Uterus (tissue), 4 donors: ENCODE results near the gene EPS15. TPM values are rescaled to one million over a fixed set of nuclear protein-coding genes. Genes with fewer than 3 reads are reported as not detected.

Experiments used
- DNase-seq, 2 donors: peaks; one replicate each; pipeline ENCODE4 v3.0.0-alpha.2; 2019 to 2020
- H3K27ac ChIP-seq, 2 donors: fragments of 200-600 bp; sonication (generic); 1 replicate in 1 of 2; 2 replicates in 1 of 2; pipeline ENCODE4 v1.5.1; 2016 to 2018
- H3K27me3 ChIP-seq, 2 donors: fragments of 200-600 bp; sonication (generic); one replicate each; pipeline ENCODE4 v1.5.1; 2018 to 2019; ENCODE audit warnings: control low read depth in 1 of 2
- H3K36me3 ChIP-seq, 2 donors: fragments of 200-600 bp; sonication (generic); one replicate each; pipeline ENCODE4 v1.5.1; 2019; ENCODE audit warnings: control low read depth in 1 of 2
- H3K4me1 ChIP-seq, 2 donors: fragments of 200-600 bp; sonication (generic); one replicate each; pipeline ENCODE4 v1.5.1; 2018 to 2019; ENCODE audit warnings: control low read depth in 1 of 2
- H3K4me3 ChIP-seq, 2 donors: fragments of 200-600 bp; sonication (generic); 1 replicate in 1 of 2; 2 replicates in 1 of 2; pipeline ENCODE4 v1.5.1; 2018 to 2019; ENCODE audit warnings: mild to moderate bottlenecking in 1 of 2
- H3K9me3 ChIP-seq, 2 donors: fragments of 200-600 bp; sonication (generic); one replicate each; pipeline ENCODE4 v1.5.1; 2019; ENCODE audit warnings: control low read depth in 1 of 2
- CTCF ChIP-seq, 4 experiments: fragments of 200-600 bp in 2 of 4; fragments of 450-650 bp in 2 of 4; sonication (generic) in 2 of 4; IDR thresholded peaks; one replicate each; pipeline ENCODE4 v1.5.1; 2016 to 2019; ENCODE audit warnings: antibody characterized with exemption in 4 of 4, mild to moderate bottlenecking in 2 of 4, moderate library complexity in 1 of 4
- POLR2A ChIP-seq, 2 donors: fragments of 450-650 bp; IDR thresholded peaks; one replicate each; pipeline ENCODE4 v1.6.1; 2016; ENCODE audit warnings: antibody characterized with exemption in 2 of 2, mild to moderate bottlenecking in 1 of 2, moderate library complexity in 1 of 2
- intact Hi-C: fragments of 100-400 bp; cut with DNase I; formaldehyde crosslinking; loops from one replicate; pipeline ENCODE4 v1.15.1; 2023; ENCODE audit warnings: low total_unique reads
- total RNA-seq, 4 donors: library from RNA; depleted of rRNA in 3 of 4; stranded (reverse); fragments of >200 nt in 3 of 4; gene quantifications; one replicate each; pipeline versions ENCODE4 v1.1.0 to v1.2.4, GENCODE V29; 2014 to 2023
- donor health status: DM: yes; HTN: yes; CAD: no.

EPS15 gene
- total RNA-seq, 4 donors from 2014 or later, result 30.7 to 133 (median 81.1) TPM

DNA sequence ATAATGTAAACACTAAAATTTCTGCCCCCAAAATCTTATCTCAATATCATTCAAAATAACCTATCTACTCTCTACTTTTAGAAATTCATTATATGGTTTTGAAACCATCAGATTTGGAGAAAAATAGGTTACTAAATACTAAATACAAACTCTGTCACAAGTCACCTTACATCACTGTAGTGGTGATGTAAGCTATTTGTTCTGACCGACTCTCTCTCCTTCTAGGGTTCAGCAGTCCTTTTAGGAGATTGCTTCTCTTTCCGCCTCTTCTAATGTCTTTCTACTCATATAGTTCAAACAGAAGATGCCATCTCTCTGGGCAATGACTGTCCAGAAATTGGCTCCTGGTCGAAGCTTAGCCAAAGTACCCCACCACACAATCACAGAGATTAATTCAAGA is 93.1 kb downstream of the EPS15 start:
- TF ChIP-seq POLR2A (IDR thresholded peaks at IDR 0.05) (no peak), CTCF (IDR thresholded peaks at IDR 0.05) (no peak)
- no peaks in the 10 kb centered on the region for H3K9me3 ChIP-seq
- H3K36me3 ChIP-seq, result no peaks in the 10 kb centered on the region
- DNase-seq, result no peak
- no peak overlapping the region for H3K4me3 ChIP-seq
- no peaks in the 10 kb centered on the region for H3K27me3 ChIP-seq
- intact Hi-C loops, result no loop called here
- no peaks in the 10 kb centered on the region for H3K4me1 ChIP-seq
- H3K27ac ChIP-seq, result no peak overlapping the region

DNA sequence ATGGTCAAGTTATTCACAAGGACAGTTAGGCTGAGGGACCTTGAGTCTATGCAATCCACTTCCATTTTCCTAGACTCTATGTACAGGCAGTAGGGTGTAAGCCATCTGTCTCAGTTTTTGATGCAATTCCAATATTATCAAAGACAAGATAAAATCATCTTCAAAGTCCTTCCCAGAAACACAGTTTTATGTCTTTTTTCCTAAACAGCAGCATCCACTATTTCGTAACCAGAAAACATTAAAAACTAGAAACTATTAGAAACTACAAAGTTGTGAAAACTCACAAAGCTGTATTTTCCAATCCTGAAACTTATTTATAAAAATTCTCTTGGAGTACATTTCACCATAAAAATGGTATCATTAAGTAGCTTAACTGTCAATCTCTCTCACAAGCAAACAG is 93.8 kb downstream of the EPS15 start:
- H3K4me1 ChIP-seq, result no peaks in the 10 kb centered on the region
- intact Hi-C loops, result no loop called here
- no peaks in the 10 kb centered on the region for H3K9me3 ChIP-seq
- no peak for DNase-seq
- no peaks in the 10 kb centered on the region for H3K36me3 ChIP-seq
- no peak overlapping the region for H3K4me3 ChIP-seq
- TF ChIP-seq CTCF (IDR thresholded peaks at IDR 0.05) (no peak), POLR2A (IDR thresholded peaks at IDR 0.05) (no peak)
- no peak overlapping the region for H3K27ac ChIP-seq
- H3K27me3 ChIP-seq, result no peaks in the 10 kb centered on the region

GRCh38 chr1:51423073-51423821 is 95.8 kb downstream of the EPS15 start:
- intact Hi-C loops, result no loop called here
- Histone ChIP-seq H3K4me3 (no peak overlapping the region), H3K27ac (peak overlapping the region; percentile 25 to 73), H3K4me1 (no peaks in the 10 kb centered on the region), H3K27me3 (no peaks in the 10 kb centered on the region), H3K9me3 (no peaks in the 10 kb centered on the region), H3K36me3 (no peaks in the 10 kb centered on the region)
- no peak for DNase-seq
- TF ChIP-seq POLR2A (IDR thresholded peaks at IDR 0.05), result no peak
- TF ChIP-seq CTCF (IDR thresholded peaks at IDR 0.05), result no peak

DNA sequence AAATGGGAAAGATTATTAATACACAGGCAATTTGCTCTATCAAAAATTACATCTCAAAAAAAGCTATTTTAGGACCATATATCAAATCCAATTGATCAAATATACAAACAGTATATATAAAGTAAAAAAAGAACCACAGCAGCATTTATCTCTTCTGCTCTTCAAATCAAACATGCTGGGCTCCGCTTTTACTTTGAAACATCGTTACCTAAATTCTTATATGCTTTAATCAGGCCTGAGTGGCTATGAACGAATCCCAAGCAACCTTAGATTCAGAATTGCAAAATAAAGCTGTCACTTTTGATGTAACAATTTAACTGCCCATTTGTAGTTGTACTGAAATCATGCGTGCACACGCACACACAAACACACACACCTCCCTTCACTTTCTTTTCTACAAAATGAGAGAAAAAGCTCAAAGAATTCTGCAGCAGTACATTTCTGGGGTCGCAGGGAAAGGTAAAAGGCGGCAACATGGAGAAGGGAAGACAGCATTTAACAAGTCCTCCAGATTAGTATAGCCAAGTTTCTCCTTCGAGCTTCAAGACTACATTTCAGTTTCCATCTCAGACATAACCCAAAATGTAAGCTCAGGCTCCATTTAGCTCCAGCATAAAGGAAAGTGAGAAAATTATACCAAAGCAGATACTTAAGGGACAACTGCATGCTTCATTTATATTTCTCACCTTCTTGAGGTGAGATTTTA is 96.5 kb downstream of the EPS15 start:
- DNase-seq, result no peak
- intact Hi-C loops, result no loop called here
- no peak for TF ChIP-seq CTCF (IDR thresholded peaks at IDR 0.05)
- H3K36me3 ChIP-seq, result no peaks in the 10 kb centered on the region
- H3K27me3 ChIP-seq, result no peaks in the 10 kb centered on the region
- peak overlapping the region; percentile 25 to 73 for H3K27ac ChIP-seq
- no peaks in the 10 kb centered on the region for H3K4me1 ChIP-seq
- no peaks in the 10 kb centered on the region for H3K9me3 ChIP-seq
- no peak overlapping the region for H3K4me3 ChIP-seq

DNA sequence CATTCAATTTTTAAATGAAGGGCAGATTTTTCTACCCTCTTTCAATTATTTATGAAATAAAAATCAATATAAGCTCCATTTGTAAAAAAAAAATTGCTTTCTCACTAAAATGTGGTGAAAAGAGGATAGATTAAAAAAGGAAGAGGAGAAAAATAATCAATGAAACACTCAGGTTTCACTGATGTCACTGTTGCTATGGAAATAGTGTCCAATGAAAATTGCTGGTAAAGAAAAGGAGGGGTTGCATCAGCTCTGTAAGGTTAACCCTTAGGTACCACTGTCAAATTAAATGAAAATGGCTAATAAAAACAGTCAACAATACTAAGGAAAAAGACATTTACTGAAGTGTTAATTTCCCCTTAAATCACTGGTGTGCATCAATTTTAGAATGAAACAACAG is 97.1 kb downstream of the EPS15 start:
- Histone ChIP-seq H3K27ac (peak overlapping the region in 1 of 2 donors; percentile 73), H3K27me3 (no peaks in the 10 kb centered on the region), H3K4me1 (no peaks in the 10 kb centered on the region), H3K4me3 (no peak overlapping the region), H3K9me3 (no peaks in the 10 kb centered on the region), H3K36me3 (no peaks in the 10 kb centered on the region)
- no peak for TF ChIP-seq POLR2A (IDR thresholded peaks at IDR 0.05)
- TF ChIP-seq CTCF (IDR thresholded peaks at IDR 0.05), result no peak
- intact Hi-C loops, result no loop called here
- no peak for DNase-seq
